Smooth muscle cell (in vitro differentiated cells): ENCODE results near the gene IFIT3. TPM values are rescaled to one million over a fixed set of nuclear protein-coding genes. Genes with fewer than 3 reads are reported as not detected.
"Not testable (repeated sequence)": the region's sequence is repeated elsewhere in the genome, so short reads cannot be mapped to it uniquely, and the experiment has no call there.

Experiments
- DNase-seq: peaks from one replicate; lab custom pipeline; 2025; ENCODE audit not compliant: unreplicated experiment; lab: John Stamatoyannopoulos, UW
- H2AFZ ChIP-seq: fragments of 200-600 bp; sonication (generic); 2 replicates; pipeline ENCODE4 v1.6.0; 2016; ENCODE audit warnings: antibody characterized with exemption, low read depth, mild to moderate bottlenecking
- H3F3A ChIP-seq: fragments of 200-600 bp; sonication (generic); 2 replicates; pipeline ENCODE4 v1.6.0; 2017; ENCODE audit warnings: antibody characterized with exemption, low read depth
- H3K27ac ChIP-seq: fragments of 200-600 bp; sonication (generic); 2 replicates; pipeline ENCODE4 v1.5.1; 2016; ENCODE audit warnings: low read depth, mild to moderate bottlenecking
- H3K27me3 ChIP-seq: fragments of 200-600 bp; sonication (generic); 2 replicates; pipeline ENCODE4 v1.6.1; 2016; ENCODE audit warnings: low read depth, mild to moderate bottlenecking
- H3K36me3 ChIP-seq: fragments of 200-600 bp; sonication (generic); 2 replicates; pipeline ENCODE4 v1.5.1; 2016; ENCODE audit warnings: low read depth
- H3K4me1 ChIP-seq: fragments of 200-600 bp; sonication (generic); 2 replicates; pipeline ENCODE4 v1.5.1; 2016; ENCODE audit warnings: low read depth
- H3K4me2 ChIP-seq: fragments of 200-600 bp; sonication (generic); 2 replicates; pipeline ENCODE4 v1.6.0; 2016; ENCODE audit warnings: mild to moderate bottlenecking
- H3K4me3 ChIP-seq: fragments of 200-600 bp; sonication (generic); 2 replicates; pipeline ENCODE4 v1.5.1; 2016; ENCODE audit warnings: mild to moderate bottlenecking
- H3K79me2 ChIP-seq: fragments of 200-600 bp; sonication (generic); 2 replicates; pipeline ENCODE4 v1.6.0; 2016; ENCODE audit warnings: low read depth, mild to moderate bottlenecking
- H3K9ac ChIP-seq: fragments of 200-600 bp; sonication (generic); 2 replicates; pipeline ENCODE4 v1.6.0; 2016; ENCODE audit warnings: low read depth
- H3K9me3 ChIP-seq: fragments of 200-600 bp; sonication (generic); replicated peaks from 2 replicates; pipeline ENCODE4 v1.5.1; 2016; ENCODE audit warnings: low read depth
- H4K20me1 ChIP-seq: fragments of 200-600 bp; sonication (generic); 2 replicates; pipeline ENCODE4 v1.6.0; 2016; ENCODE audit warnings: low read depth
- WGBS: methylation state at CpG from one replicate; pipeline ENCODE4 v1.1.7; 2016; ENCODE audit warnings: low lambda C conversion rate; 5-methylcytosine and 5-hydroxymethylcytosine counted together
- polyA plus RNA-seq: library from polyadenylated mRNA; unstranded; fragments of >200 nt; fragmentation: Nextera tagmentation; extraction: Ambion mirVana; gene quantifications from 2 replicates; pipeline ENCODE4 v1.2.1, GENCODE V29; 2016
- total RNA-seq: library from RNA; depleted of rRNA; stranded (reverse); fragments of >200 nt; gene quantifications from 2 replicates; pipeline ENCODE4 v1.2.3, GENCODE V29; 2014
- TF ChIP-seq, protein P1 (sequence below): fragments of 200-600 bp; sonication (generic); IDR thresholded peaks from 2 replicates; pipeline ENCODE4 v1.5.1; 2017; ENCODE audit warnings: borderline replicate concordance, mild to moderate bottlenecking, antibody characterized with exemption; ENCODE audit not compliant: insufficient read depth, poor library complexity, severe bottlenecking

IFIT3 gene
- total and polyA plus RNA-seq, 2 experiments from 2014 or later, result 2.1 to 4.6 TPM

DNA sequence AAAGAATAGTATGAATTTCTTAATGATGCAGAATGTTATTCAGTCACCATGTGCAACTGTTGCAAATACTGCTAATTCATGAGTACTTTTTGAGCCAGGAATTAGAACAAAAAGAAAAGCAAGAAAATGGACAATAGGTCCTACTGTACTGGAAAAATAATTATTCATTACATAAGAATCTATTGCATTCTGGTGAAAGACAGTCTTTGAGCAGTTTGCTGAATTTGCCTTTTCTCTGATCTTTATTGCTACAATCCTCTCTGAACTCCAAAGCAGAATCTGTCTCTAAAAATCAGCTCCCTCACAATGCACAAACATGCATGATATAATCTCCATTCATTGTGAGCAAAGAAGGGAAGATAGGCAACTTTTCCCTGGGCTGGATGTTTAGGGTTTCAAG is 13.1 kb upstream of the IFIT3 start:
- H3K79me2 ChIP-seq, result no peaks in the 10 kb centered on the region
- no peaks in the 10 kb centered on the region for H3K9me3 ChIP-seq
- H4K20me1 ChIP-seq, result no peaks in the 10 kb centered on the region
- no peaks in the 10 kb centered on the region for H3K36me3 ChIP-seq
- H3K27me3 ChIP-seq, result no peaks in the 10 kb centered on the region
- TF ChIP-seq, protein P1, sequence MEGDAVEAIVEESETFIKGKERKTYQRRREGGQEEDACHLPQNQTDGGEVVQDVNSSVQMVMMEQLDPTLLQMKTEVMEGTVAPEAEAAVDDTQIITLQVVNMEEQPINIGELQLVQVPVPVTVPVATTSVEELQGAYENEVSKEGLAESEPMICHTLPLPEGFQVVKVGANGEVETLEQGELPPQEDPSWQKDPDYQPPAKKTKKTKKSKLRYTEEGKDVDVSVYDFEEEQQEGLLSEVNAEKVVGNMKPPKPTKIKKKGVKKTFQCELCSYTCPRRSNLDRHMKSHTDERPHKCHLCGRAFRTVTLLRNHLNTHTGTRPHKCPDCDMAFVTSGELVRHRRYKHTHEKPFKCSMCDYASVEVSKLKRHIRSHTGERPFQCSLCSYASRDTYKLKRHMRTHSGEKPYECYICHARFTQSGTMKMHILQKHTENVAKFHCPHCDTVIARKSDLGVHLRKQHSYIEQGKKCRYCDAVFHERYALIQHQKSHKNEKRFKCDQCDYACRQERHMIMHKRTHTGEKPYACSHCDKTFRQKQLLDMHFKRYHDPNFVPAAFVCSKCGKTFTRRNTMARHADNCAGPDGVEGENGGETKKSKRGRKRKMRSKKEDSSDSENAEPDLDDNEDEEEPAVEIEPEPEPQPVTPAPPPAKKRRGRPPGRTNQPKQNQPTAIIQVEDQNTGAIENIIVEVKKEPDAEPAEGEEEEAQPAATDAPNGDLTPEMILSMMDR, result no peak
- H3K4me1 ChIP-seq, result no peaks in the 10 kb centered on the region
- H3K4me3 ChIP-seq, result no peak overlapping the region
- no peak overlapping the region for H3K9ac ChIP-seq
- H3K4me2 ChIP-seq, result no peak overlapping the region
- DNase-seq, result no peak
- no peak overlapping the region for H2AFZ ChIP-seq
- H3K27ac ChIP-seq, result no peak overlapping the region
- H3F3A ChIP-seq, result no peaks in the 10 kb centered on the region

DNA sequence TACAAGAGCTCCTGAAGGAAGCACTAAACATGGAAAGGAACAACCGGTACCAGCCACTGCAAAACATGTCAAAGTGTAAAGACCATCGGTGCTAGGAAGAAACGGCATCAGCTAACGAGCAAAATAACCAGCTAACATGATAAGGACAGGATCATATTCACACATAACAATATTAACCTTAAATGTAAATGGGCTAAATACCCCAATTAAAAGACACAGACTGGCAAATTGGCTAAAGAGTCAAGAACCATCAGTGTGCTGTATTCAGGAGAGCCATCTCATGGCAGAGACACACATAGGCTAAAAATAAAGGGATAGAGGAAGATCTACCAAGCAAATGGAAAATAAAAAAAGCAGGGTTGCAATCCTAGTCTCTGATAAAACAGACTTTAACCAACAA is 9.8 kb upstream of the IFIT3 start:
- not testable (repeated sequence) for H3K27me3 ChIP-seq, H4K20me1 ChIP-seq, H3K4me3 ChIP-seq, H3K9ac ChIP-seq, H3K4me1 ChIP-seq, H3F3A ChIP-seq, H3K36me3 ChIP-seq, H2AFZ ChIP-seq, H3K4me2 ChIP-seq, H3K79me2 ChIP-seq, H3K9me3 ChIP-seq, H3K27ac ChIP-seq, DNase-seq
- 95% methylated on average over 4 of the region's 4 CpGs for WGBS

DNA sequence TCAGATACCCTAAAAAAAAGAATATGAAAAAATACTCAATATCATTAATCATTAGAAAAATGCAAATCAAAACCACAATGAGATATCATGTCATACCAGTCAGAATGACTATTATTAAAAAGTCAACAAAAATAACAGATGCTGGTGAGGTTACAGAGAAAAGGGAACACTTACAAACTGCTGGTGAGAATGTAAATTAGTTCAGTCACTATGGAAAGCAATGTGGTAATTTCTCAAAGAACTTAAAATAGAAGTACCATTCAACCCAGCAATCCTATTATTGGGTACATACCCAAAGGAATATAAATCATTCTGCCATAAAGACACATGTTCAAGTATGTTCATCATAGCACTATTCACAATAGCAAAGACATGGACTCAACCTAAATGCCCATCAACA is 2.7 kb upstream of the IFIT3 start:
- not testable (repeated sequence) for H4K20me1 ChIP-seq, H3K9me3 ChIP-seq, DNase-seq, H3K79me2 ChIP-seq, H3K27me3 ChIP-seq, H3K9ac ChIP-seq, H3K4me2 ChIP-seq, H3K4me1 ChIP-seq, H2AFZ ChIP-seq, H3K4me3 ChIP-seq, H3K27ac ChIP-seq, H3K36me3 ChIP-seq
- peaks cover 22% of the 10 kb centered on the region for H3F3A ChIP-seq

DNA sequence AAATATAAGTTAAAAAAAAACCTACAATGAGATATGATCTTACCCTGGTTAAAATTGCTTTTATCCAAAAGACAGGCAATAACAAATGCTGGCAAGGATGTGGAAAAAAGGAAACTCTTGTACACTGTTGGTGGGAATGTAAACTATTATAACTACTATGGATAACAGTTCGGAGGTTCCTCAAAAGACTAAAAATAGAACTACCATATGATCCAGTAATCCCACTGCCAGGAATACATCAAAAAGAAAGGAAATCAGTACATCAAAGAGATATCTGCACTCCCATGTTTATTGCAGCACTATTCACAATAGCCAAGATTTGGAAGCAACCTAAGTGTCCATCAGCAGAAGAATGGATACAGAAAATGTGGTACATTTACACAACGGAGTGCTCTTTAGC is 1.9 kb upstream of the IFIT3 start:
- Histone ChIP-seq H3F3A (peaks cover 22% of the 10 kb centered on the region), H2AFZ (peak overlapping the region; percentile 46), H3K4me2 (peak overlapping the region; percentile 6)
- H3K27ac ChIP-seq, H3K27me3 ChIP-seq, DNase-seq, H3K4me1 ChIP-seq, H3K36me3 ChIP-seq, H3K4me3 ChIP-seq, H3K9me3 ChIP-seq, H3K9ac ChIP-seq, H4K20me1 ChIP-seq, H3K79me2 ChIP-seq: not testable (repeated sequence)
- WGBS, result 49% methylated on average over 2 of the region's 2 CpGs

DNA sequence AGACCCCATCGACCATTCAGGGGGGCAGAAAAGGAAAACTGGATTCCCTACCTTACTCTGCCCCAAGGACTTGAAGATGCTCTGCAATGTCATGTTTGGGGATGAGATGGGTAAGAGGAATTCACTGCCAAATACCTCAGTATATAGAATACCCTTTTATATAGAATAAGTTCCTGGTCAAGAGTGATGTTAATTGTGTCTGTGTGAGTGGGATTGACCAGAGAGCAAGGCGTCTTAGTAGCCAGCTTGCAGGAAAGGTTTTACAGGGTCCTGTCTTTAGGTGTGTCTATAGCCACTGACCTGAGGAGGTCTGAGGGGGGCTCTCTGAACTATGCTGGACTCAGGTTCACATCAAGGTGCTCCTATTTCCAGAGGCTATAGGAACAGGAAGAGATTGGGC is 1.4 kb downstream of the IFIT3 start:
- Histone ChIP-seq H3K9me3 (no peaks in the 10 kb centered on the region), H3K4me3 (no peak overlapping the region), H3K4me1 (peaks cover 23% of the 10 kb centered on the region), H3K27me3 (no peaks in the 10 kb centered on the region), H4K20me1 (no peaks in the 10 kb centered on the region), H3F3A (peaks cover 40% of the 10 kb centered on the region), H3K4me2 (peak overlapping the region; percentile 85), H3K27ac (peak overlapping the region; percentile 96), H2AFZ (no peak overlapping the region), H3K79me2 (no peaks in the 10 kb centered on the region), H3K9ac (no peak overlapping the region), H3K36me3 (no peaks in the 10 kb centered on the region)
- WGBS, result 98% methylated on average over 2 of the region's 2 CpGs
- TF ChIP-seq, protein P1, result no peak
- DNase-seq, result no peak

DNA sequence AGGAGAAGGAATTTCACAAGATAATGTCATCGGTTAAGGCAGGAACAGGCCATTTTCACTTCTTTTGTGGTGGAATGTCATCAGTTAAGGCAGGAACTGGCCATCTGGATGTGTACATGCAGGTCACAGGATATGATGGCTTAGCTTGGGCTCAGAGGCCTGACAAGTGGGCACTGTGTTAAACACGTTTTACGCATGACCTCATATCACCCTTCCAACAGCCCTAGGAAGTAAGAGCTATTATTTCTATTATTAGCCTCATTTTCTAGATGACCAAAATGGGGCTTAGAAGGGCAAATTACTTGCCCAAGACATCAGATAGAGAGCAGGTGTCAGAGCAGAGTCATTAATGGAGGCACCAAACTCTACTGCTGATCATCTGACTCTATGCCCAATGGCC is 2.2 kb downstream of the IFIT3 start:
- 31% methylated on average over 3 of the region's 3 CpGs for WGBS
- not testable (repeated sequence) for H3K9ac ChIP-seq, H3K9me3 ChIP-seq, H2AFZ ChIP-seq, H3K36me3 ChIP-seq, H3K4me2 ChIP-seq, H3K27me3 ChIP-seq, H3K27ac ChIP-seq, H3K4me3 ChIP-seq, DNase-seq, H4K20me1 ChIP-seq, H3K79me2 ChIP-seq
- Histone ChIP-seq H3F3A (peaks cover 40% of the 10 kb centered on the region), H3K4me1 (peaks cover 24% of the 10 kb centered on the region)
